ENCODE data around the gene GREB1L.

Gene GREB1L

GRCh38 chr18:21336846-21337245, 94.8 kb downstream of the GREB1L start:
- no peak for TF ChIP-seq SUZ12 (IDR thresholded peaks at IDR 0.05; ENCODE audit: extremely low read depth, insufficient read depth, insufficient read length)
- TF ChIP-seq YY1 (IDR thresholded peaks at IDR 0.05; ENCODE audit: insufficient read depth, insufficient read length) = no peak
- no peak for TF ChIP-seq ZNF274 (IDR thresholded peaks at IDR 0.05; ENCODE audit: low read depth, low read length)
- Histone ChIP-seq H3K27me3 (ENCODE audit: insufficient read depth, insufficient read length) (no peaks in the 10 kb centered on the region), H3K9ac (ENCODE audit: insufficient read length, low read depth) (no peak overlapping the region), H3K36me3 (ENCODE audit: insufficient read depth, insufficient read length, low read length) (no peaks in the 10 kb centered on the region), H3K4me3 (ENCODE audit: insufficient read length, low read depth) (no peak overlapping the region), H3K9me3 (ENCODE audit: insufficient read depth, low read length) (no peaks in the 10 kb centered on the region), H3K4me1 (ENCODE audit: insufficient read depth, insufficient read length) (no peaks in the 10 kb centered on the region)
- no peak for DNase-seq (ENCODE audit: low read depth, low spot score)

- TF ChIP-seq SUZ12 (IDR thresholded peaks at IDR 0.05; ENCODE audit: extremely low read depth, insufficient read depth, insufficient read length) (no peak), ZNF274 (IDR thresholded peaks at IDR 0.05; ENCODE audit: low read depth, low read length) (no peak)
- H3K27me3 ChIP-seq (ENCODE audit: insufficient read depth, insufficient read length) = no peaks in the 10 kb centered on the region
- H3K36me3 ChIP-seq (ENCODE audit: insufficient read depth, insufficient read length, low read length) = no peaks in the 10 kb centered on the region
- H3K9ac ChIP-seq (ENCODE audit: insufficient read length, low read depth) = no peak overlapping the region
- no peaks in the 10 kb centered on the region for H3K4me1 ChIP-seq (ENCODE audit: insufficient read depth, insufficient read length)
- H3K9me3 ChIP-seq (ENCODE audit: insufficient read depth, low read length) = no peaks in the 10 kb centered on the region
- no peak for DNase-seq (ENCODE audit: low read depth, low spot score)
- H3K4me3 ChIP-seq (ENCODE audit: insufficient read length, low read depth) = no peak overlapping the region
Measured at GRCh38 chr18:21341141-21341540, 99.1 kb downstream of the GREB1L start.

GRCh38 chr18:21342372-21342771, 100.3 kb downstream of the GREB1L start:
- no peak overlapping the region for H3K4me3 ChIP-seq (ENCODE audit: insufficient read length, low read depth)
- H3K27me3 ChIP-seq (ENCODE audit: insufficient read depth, insufficient read length) = no peaks in the 10 kb centered on the region
- H3K9me3 ChIP-seq (ENCODE audit: insufficient read depth, low read length) = no peaks in the 10 kb centered on the region
- TF ChIP-seq YY1 (IDR thresholded peaks at IDR 0.05; ENCODE audit: insufficient read depth, insufficient read length) = no peak
- TF ChIP-seq ZNF274 (IDR thresholded peaks at IDR 0.05; ENCODE audit: low read depth, low read length) = no peak
- no peak for TF ChIP-seq SUZ12 (IDR thresholded peaks at IDR 0.05; ENCODE audit: extremely low read depth, insufficient read depth, insufficient read length)
- no peaks in the 10 kb centered on the region for H3K36me3 ChIP-seq (ENCODE audit: insufficient read depth, insufficient read length, low read length)
- peak; percentile 48 for DNase-seq (ENCODE audit: low read depth, low spot score)
- H3K4me1 ChIP-seq (ENCODE audit: insufficient read depth, insufficient read length) = no peaks in the 10 kb centered on the region
- H3K9ac ChIP-seq (ENCODE audit: insufficient read length, low read depth) = no peak overlapping the region

- H3K9me3 ChIP-seq (ENCODE audit: insufficient read depth, low read length) = no peaks in the 10 kb centered on the region
- no peak for TF ChIP-seq SUZ12 (IDR thresholded peaks at IDR 0.05; ENCODE audit: extremely low read depth, insufficient read depth, insufficient read length)
- TF ChIP-seq ZNF274 (IDR thresholded peaks at IDR 0.05; ENCODE audit: low read depth, low read length) = no peak
- TF ChIP-seq YY1 (IDR thresholded peaks at IDR 0.05; ENCODE audit: insufficient read depth, insufficient read length) = no peak
- H3K27me3 ChIP-seq (ENCODE audit: insufficient read depth, insufficient read length) = no peaks in the 10 kb centered on the region
- no peak for DNase-seq (ENCODE audit: low read depth, low spot score)
- H3K4me1 ChIP-seq (ENCODE audit: insufficient read depth, insufficient read length) = no peaks in the 10 kb centered on the region
- H3K9ac ChIP-seq (ENCODE audit: insufficient read length, low read depth) = no peak overlapping the region
- no peak overlapping the region for H3K4me3 ChIP-seq (ENCODE audit: insufficient read length, low read depth)
- H3K36me3 ChIP-seq (ENCODE audit: insufficient read depth, insufficient read length, low read length) = no peaks in the 10 kb centered on the region
Measured at GRCh38 chr18:21344860-21345259, 102.8 kb downstream of the GREB1L start.

- Histone ChIP-seq H3K4me1 (ENCODE audit: insufficient read depth, insufficient read length) (no peaks in the 10 kb centered on the region), H3K9me3 (ENCODE audit: insufficient read depth, low read length) (no peaks in the 10 kb centered on the region), H3K9ac (ENCODE audit: insufficient read length, low read depth) (no peak overlapping the region), H3K4me3 (ENCODE audit: insufficient read length, low read depth) (no peak overlapping the region), H3K27me3 (ENCODE audit: insufficient read depth, insufficient read length) (no peaks in the 10 kb centered on the region), H3K36me3 (ENCODE audit: insufficient read depth, insufficient read length, low read length) (no peaks in the 10 kb centered on the region)
- no peak for TF ChIP-seq YY1 (IDR thresholded peaks at IDR 0.05; ENCODE audit: insufficient read depth, insufficient read length)
- TF ChIP-seq SUZ12 (IDR thresholded peaks at IDR 0.05; ENCODE audit: extremely low read depth, insufficient read depth, insufficient read length) = no peak
- TF ChIP-seq ZNF274 (IDR thresholded peaks at IDR 0.05; ENCODE audit: low read depth, low read length) = no peak
- DNase-seq (ENCODE audit: low read depth, low spot score) = no peak
Measured at GRCh38 chr18:21345840-21346239, 103.8 kb downstream of the GREB1L start.

- Histone ChIP-seq H3K4me3 (ENCODE audit: insufficient read length, low read depth) (no peak overlapping the region), H3K36me3 (ENCODE audit: insufficient read depth, insufficient read length, low read length) (no peaks in the 10 kb centered on the region), H3K9ac (ENCODE audit: insufficient read length, low read depth) (no peak overlapping the region), H3K9me3 (ENCODE audit: insufficient read depth, low read length) (no peaks in the 10 kb centered on the region), H3K27me3 (ENCODE audit: insufficient read depth, insufficient read length) (no peaks in the 10 kb centered on the region), H3K4me1 (ENCODE audit: insufficient read depth, insufficient read length) (no peaks in the 10 kb centered on the region)
- TF ChIP-seq YY1 (IDR thresholded peaks at IDR 0.05; ENCODE audit: insufficient read depth, insufficient read length) = no peak
- TF ChIP-seq ZNF274 (IDR thresholded peaks at IDR 0.05; ENCODE audit: low read depth, low read length) = no peak
- no peak for TF ChIP-seq SUZ12 (IDR thresholded peaks at IDR 0.05; ENCODE audit: extremely low read depth, insufficient read depth, insufficient read length)
- no peak for DNase-seq (ENCODE audit: low read depth, low spot score)
Measured at GRCh38 chr18:21359746-21360145, 117.7 kb downstream of the GREB1L start.

- Histone ChIP-seq H3K4me1 (ENCODE audit: insufficient read depth, insufficient read length) (no peaks in the 10 kb centered on the region), H3K9me3 (ENCODE audit: insufficient read depth, low read length) (no peaks in the 10 kb centered on the region), H3K36me3 (ENCODE audit: insufficient read depth, insufficient read length, low read length) (no peaks in the 10 kb centered on the region), H3K9ac (ENCODE audit: insufficient read length, low read depth) (no peak overlapping the region), H3K4me3 (ENCODE audit: insufficient read length, low read depth) (no peak overlapping the region), H3K27me3 (ENCODE audit: insufficient read depth, insufficient read length) (no peaks in the 10 kb centered on the region)
- DNase-seq (ENCODE audit: low read depth, low spot score) = peak; percentile 8
- TF ChIP-seq YY1 (IDR thresholded peaks at IDR 0.05; ENCODE audit: insufficient read depth, insufficient read length) = no peak
- TF ChIP-seq SUZ12 (IDR thresholded peaks at IDR 0.05; ENCODE audit: extremely low read depth, insufficient read depth, insufficient read length) = no peak
- TF ChIP-seq ZNF274 (IDR thresholded peaks at IDR 0.05; ENCODE audit: low read depth, low read length) = no peak
Measured at GRCh38 chr18:21361307-21361880, 119.4 kb downstream of the GREB1L start.
